Neural progenitor cell (in vitro differentiated cells): ENCODE results near the gene FXYD2. TPM values are rescaled to one million over a fixed set of nuclear protein-coding genes. Genes with fewer than 3 reads are reported as not detected.

Source experiments
- DNase-seq: peaks from one replicate; pipeline ENCODE4 v3.0.0-alpha.2; 2016; ENCODE audit warnings: low spot score
- H2AFZ ChIP-seq: fragments of 200-600 bp; sonication (generic); replicated peaks from 2 replicates; pipeline ENCODE4 v1.6.1; 2016; ENCODE audit warnings: antibody characterized with exemption
- H3F3A ChIP-seq: fragments of 200-600 bp; sonication (generic); 2 replicates; pipeline ENCODE4 v1.6.1; 2016; ENCODE audit warnings: antibody characterized with exemption, low read depth
- H3K27ac ChIP-seq: fragments of 200-600 bp; sonication (generic); 2 replicates; pipeline ENCODE4 v1.5.1; 2016; ENCODE audit warnings: mild to moderate bottlenecking
- H3K27me3 ChIP-seq: fragments of 200-600 bp; sonication (generic); 2 replicates; pipeline ENCODE4 v1.6.1; 2016; ENCODE audit warnings: mild to moderate bottlenecking, moderate library complexity
- H3K36me3 ChIP-seq: fragments of 200-600 bp; sonication (generic); 2 replicates; pipeline ENCODE4 v1.5.1; 2016
- H3K4me1 ChIP-seq: fragments of 200-600 bp; sonication (generic); 2 replicates; pipeline ENCODE4 v1.6.1; 2016; ENCODE audit warnings: mixed run types
- H3K4me2 ChIP-seq: fragments of 200-600 bp; sonication (generic); 2 replicates; pipeline ENCODE4 v1.6.1; 2016
- H3K4me3 ChIP-seq: fragments of 200-600 bp; sonication (generic); 2 replicates; pipeline ENCODE4 v1.5.1; 2016
- H3K79me2 ChIP-seq: fragments of 200-600 bp; sonication (generic); 2 replicates; pipeline ENCODE4 v1.6.1; 2016; ENCODE audit warnings: low read depth
- H3K9ac ChIP-seq: fragments of 200-600 bp; sonication (generic); 2 replicates; pipeline ENCODE4 v1.6.1; 2016
- H3K9me3 ChIP-seq: fragments of 200-600 bp; sonication (generic); 2 replicates; pipeline ENCODE4 v1.5.1; 2016; ENCODE audit warnings: low read depth
- H4K20me1 ChIP-seq: fragments of 200-600 bp; sonication (generic); 2 replicates; pipeline ENCODE4 v1.6.1; 2016; ENCODE audit warnings: low read depth
- H3K27ac Mint-ChIP-seq: 3 replicates; pipeline ENCODE4 v1.8.0; 2021; ENCODE audit warnings: mixed read lengths
- H3K27me3 Mint-ChIP-seq: 2 replicates; pipeline ENCODE4 v1.8.0; 2022; ENCODE audit warnings: low read depth, mild to moderate bottlenecking, inconsistent platforms, moderate library complexity, mixed read lengths; ENCODE audit not compliant: insufficient read depth
- H3K36me3 Mint-ChIP-seq: 3 replicates; pipeline ENCODE4 v1.8.0; 2021; ENCODE audit warnings: mixed read lengths
- H3K4me1 Mint-ChIP-seq: 3 replicates; pipeline ENCODE4 v1.8.0; 2021; ENCODE audit warnings: mixed read lengths
- H3K4me3 Mint-ChIP-seq: 3 replicates; pipeline ENCODE4 v1.8.0; 2021; ENCODE audit warnings: mild to moderate bottlenecking, moderate library complexity, mixed read lengths
- H3K9me3 Mint-ChIP-seq: 3 replicates; pipeline ENCODE4 v1.8.0; 2020; ENCODE audit warnings: mixed read lengths
- CTCF ChIP-seq: fragments of 200-600 bp; sonication (generic); IDR thresholded peaks from 2 replicates; pipeline ENCODE4 v1.5.1; 2017; ENCODE audit warnings: antibody characterized with exemption, mild to moderate bottlenecking
- EZH2 ChIP-seq: fragments of 200-600 bp; sonication (generic); IDR thresholded peaks from 2 replicates; pipeline ENCODE4 v1.6.1; 2017; ENCODE audit warnings: antibody characterized with exemption, mild to moderate bottlenecking, moderate library complexity
- EZH2phosphoT487 ChIP-seq: fragments of 200-600 bp; sonication (generic); IDR thresholded peaks from 2 replicates; pipeline ENCODE4 v1.6.1; 2017; ENCODE audit warnings: antibody characterized with exemption
- total RNA-seq: library from RNA; depleted of rRNA; stranded (reverse); fragments of >200 nt; gene quantifications from 2 replicates; pipeline ENCODE4 v1.2.3, GENCODE V29; 2015; ENCODE audit warnings: low replicate concordance

Gene FXYD2
- total RNA-seq, 1 donor from 2014 or later: 1.9 TPM

- peak; percentile 36 for DNase-seq
- Histone ChIP-seq H3K9me3 (no peaks in the 10 kb centered on the region), H3K36me3 (no peaks in the 10 kb centered on the region), H3K4me3 (no peak overlapping the region), H3K27me3 (no peaks in the 10 kb centered on the region), H4K20me1 (peaks cover 20% of the 10 kb centered on the region), H3K79me2 (peaks cover 14% of the 10 kb centered on the region), H3K4me2 (no peak overlapping the region), H3F3A (no peaks in the 10 kb centered on the region), H2AFZ (no peak overlapping the region), H3K4me1 (peaks cover 7% of the 10 kb centered on the region), H3K9ac (no peak overlapping the region), H3K27ac (no peak overlapping the region)
- no peaks in the 10 kb centered on the region for H3K27me3 Mint-ChIP-seq
- peaks cover 15% of the 10 kb centered on the region for H3K9me3 Mint-ChIP-seq
- no peak overlapping the region for H3K27ac Mint-ChIP-seq
- H3K4me3 Mint-ChIP-seq: no peak overlapping the region
- peaks cover 26% of the 10 kb centered on the region for H3K36me3 Mint-ChIP-seq
- peaks cover 5% of the 10 kb centered on the region for H3K4me1 Mint-ChIP-seq
- TF ChIP-seq CTCF: no peak
- no peak for TF ChIP-seq EZH2
- no peak for TF ChIP-seq EZH2phosphoT487
These were observed 26.6 kb upstream of the FXYD2 start for GRCh38 chr11:117851106-117851505.

- H3K36me3 Mint-ChIP-seq: peaks cover 23% of the 10 kb centered on the region
- H3K27ac Mint-ChIP-seq: no peak overlapping the region
- DNase-seq: no peak
These were observed 25.4 kb upstream of the FXYD2 start for GRCh38 chr11:117849781-117850414.

DNA sequence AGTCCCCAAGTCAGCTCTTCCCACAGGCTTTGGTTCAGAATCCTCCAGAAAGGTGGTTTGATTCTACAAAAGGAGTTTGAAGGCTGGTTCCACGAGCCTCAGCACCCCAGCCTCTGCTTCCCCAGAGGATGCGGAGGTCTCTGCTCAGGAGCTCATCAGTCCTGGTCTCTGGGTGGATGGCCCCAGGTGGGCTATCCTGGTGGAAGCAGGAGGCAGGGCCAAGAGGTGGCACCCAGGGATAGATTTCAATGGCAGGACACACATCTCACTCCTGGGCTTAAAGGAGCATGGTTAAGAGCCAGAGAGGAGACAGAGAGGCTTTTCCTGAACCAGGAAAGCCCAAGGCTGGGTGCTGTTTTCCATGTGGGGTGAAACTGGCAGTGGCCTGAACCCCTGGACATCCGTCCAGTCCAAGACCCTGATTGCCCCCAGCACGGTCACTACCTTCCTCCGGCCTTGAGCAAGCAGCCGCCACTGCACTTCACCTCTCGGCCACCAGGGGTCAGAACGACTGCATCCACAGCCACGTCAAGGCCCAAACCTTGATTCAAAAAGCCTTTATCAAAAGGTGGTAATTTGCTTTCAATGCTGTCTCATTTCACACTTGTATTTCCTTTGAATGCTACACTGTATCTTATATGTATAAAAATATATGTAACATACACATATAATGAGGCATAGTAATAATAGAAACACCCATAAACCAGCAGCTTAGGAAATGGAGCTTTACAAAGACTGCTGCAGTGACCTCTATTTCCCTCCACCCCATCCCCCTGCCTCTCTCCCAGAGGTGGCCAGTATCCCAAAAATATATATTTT lies 19.3 kb upstream of the FXYD2 start:
- no peaks in the 10 kb centered on the region for H3K79me2 ChIP-seq
- no peaks in the 10 kb centered on the region for H3K36me3 Mint-ChIP-seq
- no peak overlapping the region for H3K4me2 ChIP-seq
- no peaks in the 10 kb centered on the region for H3K9me3 Mint-ChIP-seq
- no peak overlapping the region for H3K27ac Mint-ChIP-seq
- H3K27me3 Mint-ChIP-seq: no peaks in the 10 kb centered on the region
- H3K9me3 ChIP-seq: no peaks in the 10 kb centered on the region
- H3K27me3 ChIP-seq: no peaks in the 10 kb centered on the region
- no peaks in the 10 kb centered on the region for H3K36me3 ChIP-seq
- no peaks in the 10 kb centered on the region for H3F3A ChIP-seq
- H3K4me3 ChIP-seq: no peak overlapping the region
- H3K27ac ChIP-seq: no peak overlapping the region
- no peaks in the 10 kb centered on the region for H3K4me1 Mint-ChIP-seq
- no peak overlapping the region for H3K9ac ChIP-seq
- H4K20me1 ChIP-seq: peaks cover 29% of the 10 kb centered on the region
- TF ChIP-seq EZH2phosphoT487: no peak
- TF ChIP-seq CTCF: peak; percentile 93
- no peak for TF ChIP-seq EZH2
- no peak overlapping the region for H2AFZ ChIP-seq
- H3K4me1 ChIP-seq: no peaks in the 10 kb centered on the region
- no peak overlapping the region for H3K4me3 Mint-ChIP-seq
- peak; percentile 75 for DNase-seq

More at GRCh38 chr11:117849781-117850414, 25.4 kb upstream of the FXYD2 start:
- no peak overlapping the region for H3K4me3 Mint-ChIP-seq
- no peaks in the 10 kb centered on the region for H3K27me3 Mint-ChIP-seq
- Histone ChIP-seq H3K27me3 (no peaks in the 10 kb centered on the region), H3K4me2 (no peak overlapping the region), H3K36me3 (no peaks in the 10 kb centered on the region), H3K4me3 (no peak overlapping the region), H3K4me1 (peaks cover 7% of the 10 kb centered on the region), H3F3A (no peaks in the 10 kb centered on the region), H4K20me1 (peaks cover 10% of the 10 kb centered on the region), H3K79me2 (peaks cover 8% of the 10 kb centered on the region), H3K9me3 (no peaks in the 10 kb centered on the region), H2AFZ (no peak overlapping the region), H3K9ac (no peak overlapping the region), H3K27ac (no peak overlapping the region)
- peaks cover 5% of the 10 kb centered on the region for H3K4me1 Mint-ChIP-seq
- peaks cover 15% of the 10 kb centered on the region for H3K9me3 Mint-ChIP-seq
- TF ChIP-seq EZH2 (no peak), EZH2phosphoT487 (no peak), CTCF (no peak)
